ENCODE results near the gene KRTAP12-2. TPM values are rescaled to one million over a fixed set of nuclear protein-coding genes. Genes with fewer than 3 reads are reported as not detected.

Gene KRTAP12-2
- polyA plus RNA-seq (2013, experiment 1 of 2) = not detected
- not detected for polyA plus RNA-seq (2013, experiment 2 of 2)

- no peak within 1 kb of the TSS for H2BK12ac ChIP-seq (ENCODE audit: low read length in 2 of 2)
- H2BK120ac ChIP-seq (ENCODE audit: low read depth, low read length) = no peak within 1 kb of the TSS
- H2AK5ac ChIP-seq (ENCODE audit: low read length, severe bottlenecking) = no peak within 1 kb of the TSS
- H3K18ac ChIP-seq (ENCODE audit: low read depth in 1 of 2, low read length in 2 of 2) = no peak within 1 kb of the TSS
- H3K4me3 ChIP-seq (ENCODE audit: insufficient read depth in 1 of 2, low read depth in 1 of 2, low read length in 2 of 2) = no peak within 1 kb of the TSS
- no peak within 1 kb of the TSS for H2AFZ ChIP-seq (ENCODE audit: low read depth, low read length)
- H3K4me1 ChIP-seq (ENCODE audit: control insufficient read depth, insufficient read depth, low read depth, low read length) = no peaks in the 10 kb centered on the region
- H3K36me3 ChIP-seq (ENCODE audit: control insufficient read depth in 1 of 2, insufficient read depth in 2 of 2, low read depth in 1 of 2, low read length in 2 of 2) = no peaks in the 10 kb centered on the region
- no peak within 1 kb of the TSS for H3K9ac ChIP-seq (ENCODE audit: low read length)
- H3K14ac ChIP-seq (ENCODE audit: low read length in 2 of 2) = no peak within 1 kb of the TSS
- no peak within 1 kb of the TSS for H4K8ac ChIP-seq (ENCODE audit: low read length)
- H2BK5ac ChIP-seq (ENCODE audit: low read depth, low read length, poor library complexity, severe bottlenecking) = no peak within 1 kb of the TSS
- no peak within 1 kb of the TSS for H3K4me2 ChIP-seq (ENCODE audit: low read length, poor library complexity, severe bottlenecking)
- no peak within 1 kb of the TSS for H3K27ac ChIP-seq (ENCODE audit: low read length, poor library complexity, severe bottlenecking)
- H3K4ac ChIP-seq (ENCODE audit: low read depth in 1 of 2, low read length in 2 of 2) = no peak within 1 kb of the TSS
- H3K79me1 ChIP-seq (replicated peaks; ENCODE audit: low read length, poor library complexity, severe bottlenecking) = no peaks in the 10 kb centered on the region
- no peak within 1 kb of the TSS for H3K23ac ChIP-seq (ENCODE audit: low read length in 2 of 2)
- no peak within 1 kb of the TSS for H4K91ac ChIP-seq (ENCODE audit: low read length)
- no peak within 1 kb of the TSS for H2BK15ac ChIP-seq (ENCODE audit: low read depth, poor library complexity, severe bottlenecking)
- no peaks in the 10 kb centered on the region for H3K27me3 ChIP-seq (ENCODE audit: control insufficient read depth in 1 of 2, insufficient read depth in 1 of 2, low read length in 2 of 2)
- 64% methylated on average over 16 of the region's 19 CpGs for WGBS
- peaks cover 38% of the 10 kb centered on the region for H3K9me3 ChIP-seq (ENCODE audit: control insufficient read depth, low read length)
- DNase-seq = no peak
These were observed at the start of gene KRTAP12-2 for GRCh38 chr21:44666401-44667320. Gene KRTAP12-2 (minus strand): TSS chr21:44666927. CDS start chr21:44666886, 41 bp downstream.

GRCh38 chr21:44714905-44715304 is 48.2 kb upstream of the KRTAP12-2 start:
- Histone ChIP-seq H3K4me3 (ENCODE audit: insufficient read depth in 1 of 2, low read depth in 1 of 2, low read length in 2 of 2) (no peak overlapping the region), H2BK120ac (ENCODE audit: low read depth, low read length) (no peak overlapping the region), H3K36me3 (ENCODE audit: control insufficient read depth in 1 of 2, insufficient read depth in 2 of 2, low read depth in 1 of 2, low read length in 2 of 2) (no peaks in the 10 kb centered on the region), H3K14ac (ENCODE audit: low read length in 2 of 2) (no peak overlapping the region), H3K79me1 (replicated peaks; ENCODE audit: low read length, poor library complexity, severe bottlenecking) (no peaks in the 10 kb centered on the region), H4K91ac (ENCODE audit: low read length) (no peak overlapping the region), H2BK15ac (ENCODE audit: low read depth, poor library complexity, severe bottlenecking) (no peak overlapping the region), H3K4me2 (ENCODE audit: low read length, poor library complexity, severe bottlenecking) (no peak overlapping the region), H2AFZ (ENCODE audit: low read depth, low read length) (no peak overlapping the region), H3K18ac (ENCODE audit: low read depth in 1 of 2, low read length in 2 of 2) (no peak overlapping the region), H3K4ac (ENCODE audit: low read depth in 1 of 2, low read length in 2 of 2) (no peak overlapping the region), H3K27ac (ENCODE audit: low read length, poor library complexity, severe bottlenecking) (no peak overlapping the region), H4K8ac (ENCODE audit: low read length) (no peak overlapping the region), H3K4me1 (ENCODE audit: control insufficient read depth, insufficient read depth, low read depth, low read length) (peaks cover 3% of the 10 kb centered on the region), H3K9ac (ENCODE audit: low read length) (no peak overlapping the region), H2BK12ac (ENCODE audit: low read length in 2 of 2) (no peak overlapping the region), H3K9me3 (ENCODE audit: control insufficient read depth, low read length) (no peaks in the 10 kb centered on the region), H3K27me3 (ENCODE audit: control insufficient read depth in 1 of 2, insufficient read depth in 1 of 2, low read length in 2 of 2) (peaks cover 68 to 78% of the 10 kb centered on the region in 2 experiments), H3K23ac (ENCODE audit: low read length in 2 of 2) (no peak overlapping the region), H2BK5ac (ENCODE audit: low read depth, low read length, poor library complexity, severe bottlenecking) (no peak overlapping the region), H2AK5ac (ENCODE audit: low read length, severe bottlenecking) (no peak overlapping the region)
- WGBS = 38% methylated on average over 8 of the region's 8 CpGs
- DNase-seq = no peak

- no peaks in the 10 kb centered on the region for H3K9me3 ChIP-seq (ENCODE audit: control insufficient read depth, low read length)
- H2AK5ac ChIP-seq (ENCODE audit: low read length, severe bottlenecking) = no peak overlapping the region
- peaks cover 76 to 80% of the 10 kb centered on the region in 2 experiments for H3K27me3 ChIP-seq (ENCODE audit: control insufficient read depth in 1 of 2, insufficient read depth in 1 of 2, low read length in 2 of 2)
- no peak overlapping the region for H3K23ac ChIP-seq (ENCODE audit: low read length in 2 of 2)
- H3K36me3 ChIP-seq (ENCODE audit: control insufficient read depth in 1 of 2, insufficient read depth in 2 of 2, low read depth in 1 of 2, low read length in 2 of 2) = no peaks in the 10 kb centered on the region
- no peak overlapping the region for H3K9ac ChIP-seq (ENCODE audit: low read length)
- H2BK15ac ChIP-seq (ENCODE audit: low read depth, poor library complexity, severe bottlenecking) = no peak overlapping the region
- no peak overlapping the region for H2BK5ac ChIP-seq (ENCODE audit: low read depth, low read length, poor library complexity, severe bottlenecking)
- no peak overlapping the region for H2AFZ ChIP-seq (ENCODE audit: low read depth, low read length)
- WGBS = 82% methylated on average over 10 of the region's 10 CpGs
- H3K27ac ChIP-seq (ENCODE audit: low read length, poor library complexity, severe bottlenecking) = no peak overlapping the region
- no peak overlapping the region for H3K14ac ChIP-seq (ENCODE audit: low read length in 2 of 2)
- no peak overlapping the region for H3K4ac ChIP-seq (ENCODE audit: low read depth in 1 of 2, low read length in 2 of 2)
- no peak overlapping the region for H4K8ac ChIP-seq (ENCODE audit: low read length)
- no peak overlapping the region for H3K18ac ChIP-seq (ENCODE audit: low read depth in 1 of 2, low read length in 2 of 2)
- H3K79me1 ChIP-seq (replicated peaks; ENCODE audit: low read length, poor library complexity, severe bottlenecking) = no peaks in the 10 kb centered on the region
- peaks cover 11% of the 10 kb centered on the region for H3K4me1 ChIP-seq (ENCODE audit: control insufficient read depth, insufficient read depth, low read depth, low read length)
- H2BK12ac ChIP-seq (ENCODE audit: low read length in 2 of 2) = no peak overlapping the region
- no peak overlapping the region for H3K4me2 ChIP-seq (ENCODE audit: low read length, poor library complexity, severe bottlenecking)
- no peak overlapping the region for H3K4me3 ChIP-seq (ENCODE audit: insufficient read depth in 1 of 2, low read depth in 1 of 2, low read length in 2 of 2)
- H4K91ac ChIP-seq (ENCODE audit: low read length) = no peak overlapping the region
- no peak overlapping the region for H2BK120ac ChIP-seq (ENCODE audit: low read depth, low read length)
- no peak for DNase-seq
These were observed 47.1 kb upstream of the KRTAP12-2 start for GRCh38 chr21:44713846-44714245.

GRCh38 chr21:44713130-44713529 is 46.4 kb upstream of the KRTAP12-2 start:
- Histone ChIP-seq H3K4ac (ENCODE audit: low read depth in 1 of 2, low read length in 2 of 2) (no peak overlapping the region), H3K18ac (ENCODE audit: low read depth in 1 of 2, low read length in 2 of 2) (no peak overlapping the region), H3K4me2 (ENCODE audit: low read length, poor library complexity, severe bottlenecking) (no peak overlapping the region), H2AFZ (ENCODE audit: low read depth, low read length) (no peak overlapping the region), H3K14ac (ENCODE audit: low read length in 2 of 2) (no peak overlapping the region), H3K36me3 (ENCODE audit: control insufficient read depth in 1 of 2, insufficient read depth in 2 of 2, low read depth in 1 of 2, low read length in 2 of 2) (no peaks in the 10 kb centered on the region), H2BK15ac (ENCODE audit: low read depth, poor library complexity, severe bottlenecking) (no peak overlapping the region), H4K91ac (ENCODE audit: low read length) (no peak overlapping the region), H4K8ac (ENCODE audit: low read length) (no peak overlapping the region), H2BK5ac (ENCODE audit: low read depth, low read length, poor library complexity, severe bottlenecking) (no peak overlapping the region), H3K9ac (ENCODE audit: low read length) (no peak overlapping the region), H2BK12ac (ENCODE audit: low read length in 2 of 2) (no peak overlapping the region), H3K27me3 (ENCODE audit: control insufficient read depth in 1 of 2, insufficient read depth in 1 of 2, low read length in 2 of 2) (peaks cover 76 to 80% of the 10 kb centered on the region in 2 experiments), H3K23ac (ENCODE audit: low read length in 2 of 2) (no peak overlapping the region), H3K4me3 (ENCODE audit: insufficient read depth in 1 of 2, low read depth in 1 of 2, low read length in 2 of 2) (no peak overlapping the region), H3K9me3 (ENCODE audit: control insufficient read depth, low read length) (no peaks in the 10 kb centered on the region), H2BK120ac (ENCODE audit: low read depth, low read length) (no peak overlapping the region), H3K4me1 (ENCODE audit: control insufficient read depth, insufficient read depth, low read depth, low read length) (peaks cover 13% of the 10 kb centered on the region), H2AK5ac (ENCODE audit: low read length, severe bottlenecking) (no peak overlapping the region), H3K79me1 (replicated peaks; ENCODE audit: low read length, poor library complexity, severe bottlenecking) (no peaks in the 10 kb centered on the region), H3K27ac (ENCODE audit: low read length, poor library complexity, severe bottlenecking) (no peak overlapping the region)
- DNase-seq = no peak
- 49% methylated on average over 6 of the region's 9 CpGs for WGBS
